ENCODE results near the gene HOXD9. TPM values are rescaled to one million over a fixed set of nuclear protein-coding genes. Genes with fewer than 3 reads are reported as not detected.
A peak's percentile ranks its signal among the peaks of the same experiment; 100 is the strongest.

Gene HOXD9
- polyA plus RNA-seq, 3 donors, result not detected

DNA sequence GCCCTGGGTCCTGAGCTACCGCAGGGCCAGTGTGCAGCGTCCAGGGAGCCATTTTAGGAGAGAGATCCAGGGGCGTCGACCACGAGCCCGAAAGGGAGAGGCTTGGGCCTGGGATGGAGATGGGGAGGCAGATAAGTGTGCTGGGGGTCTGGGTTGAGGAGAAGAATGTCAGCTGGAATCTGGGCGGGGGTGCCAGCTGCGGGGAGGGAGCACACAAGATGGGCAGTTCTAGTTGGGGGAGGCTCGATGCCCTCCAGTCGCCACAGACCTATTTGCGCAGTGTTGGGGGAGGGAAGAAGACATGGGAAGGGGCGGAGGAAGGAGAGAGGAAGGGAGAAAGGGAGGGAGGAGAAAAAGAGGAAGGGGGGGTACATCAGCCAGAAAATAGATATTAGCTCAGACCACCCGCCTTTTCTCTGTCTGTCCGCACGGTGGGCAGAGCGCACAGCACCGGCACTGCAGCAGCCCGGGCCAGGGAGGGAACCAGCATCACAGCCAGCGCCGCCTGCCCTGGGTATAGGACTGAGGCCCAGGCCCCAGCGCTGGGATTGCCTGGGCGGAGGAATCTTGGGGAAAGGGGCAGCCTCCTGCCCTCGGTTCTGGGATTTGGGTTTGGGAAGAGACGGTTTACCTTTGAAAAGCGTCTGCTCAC is 17.3 kb upstream of the HOXD9 start:
- peak overlapping the region in 1 of 2 donors; percentile 83 for H3K4me3 Mint-ChIP-seq
- no peaks in the 10 kb centered on the region for H3K79me2 ChIP-seq (ENCODE audit: insufficient read depth, low read length)
- no peak overlapping the region for H3K4me3 ChIP-seq (replicated peaks in 1 of 3; ENCODE audit: low read depth in 2 of 3, low read length in 3 of 3)
- H4K20me1 ChIP-seq (ENCODE audit: insufficient read depth, low read length), result no peaks in the 10 kb centered on the region
- H3K27ac Mint-ChIP-seq, result no peak overlapping the region
- H3K27me3 ChIP-seq (ENCODE audit: control insufficient read depth in 2 of 2, insufficient read depth in 2 of 2, low read length in 2 of 2), result peaks cover 74 to 93% of the 10 kb centered on the region in 2 donors
- H3K9me3 ChIP-seq (replicated peaks in 1 of 2; ENCODE audit: control insufficient read depth in 1 of 2, insufficient read depth in 1 of 2, low read length in 2 of 2), result peaks cover 0 to 66% of the 10 kb centered on the region in 2 donors
- intact Hi-C loops (cut with micrococcal nuclease), result no loop called here
- no peaks in the 10 kb centered on the region for H3K36me3 ChIP-seq (replicated peaks in 1 of 2; ENCODE audit: control insufficient read depth in 1 of 2, insufficient read depth in 2 of 2, low read length in 2 of 2)
- peaks cover 90 to 98% (median 91%) of the 10 kb centered on the region in 3 donors for H3K27me3 Mint-ChIP-seq (ENCODE audit: low read depth in 3 of 3)
- H3K4me1 ChIP-seq (ENCODE audit: control insufficient read depth in 1 of 2, insufficient read depth in 2 of 2, low read length in 2 of 2), result peaks cover 6 to 12% of the 10 kb centered on the region in 2 donors
- DNase-seq, result no peak
- TF ChIP-seq CTCF (IDR thresholded peaks at IDR 0.05), result no peak
- peaks cover 0 to 38% (median 29%) of the 10 kb centered on the region in 7 donors for H3K9me3 Mint-ChIP-seq
- no peak overlapping the region for H3K9ac ChIP-seq (ENCODE audit: insufficient read depth, low read length, poor library complexity, severe bottlenecking)
- H3K27ac ChIP-seq (ENCODE audit: low read depth in 1 of 2, low read length in 2 of 2), result no peak overlapping the region
- no peak overlapping the region for H2AFZ ChIP-seq (ENCODE audit: insufficient read depth, low read depth, low read length, poor library complexity, severe bottlenecking)
- H3K4me2 ChIP-seq (replicated peaks; ENCODE audit: extremely low read depth, low read length, poor library complexity, severe bottlenecking), result no peak overlapping the region
- peaks cover 27% of the 10 kb centered on the region for H3K4me1 Mint-ChIP-seq
- 8% methylated on average over 24 of the region's 25 CpGs for WGBS (ENCODE audit: insufficient coverage)
- peaks cover 3 to 13% of the 10 kb centered on the region in 2 donors for H3K36me3 Mint-ChIP-seq

DNA sequence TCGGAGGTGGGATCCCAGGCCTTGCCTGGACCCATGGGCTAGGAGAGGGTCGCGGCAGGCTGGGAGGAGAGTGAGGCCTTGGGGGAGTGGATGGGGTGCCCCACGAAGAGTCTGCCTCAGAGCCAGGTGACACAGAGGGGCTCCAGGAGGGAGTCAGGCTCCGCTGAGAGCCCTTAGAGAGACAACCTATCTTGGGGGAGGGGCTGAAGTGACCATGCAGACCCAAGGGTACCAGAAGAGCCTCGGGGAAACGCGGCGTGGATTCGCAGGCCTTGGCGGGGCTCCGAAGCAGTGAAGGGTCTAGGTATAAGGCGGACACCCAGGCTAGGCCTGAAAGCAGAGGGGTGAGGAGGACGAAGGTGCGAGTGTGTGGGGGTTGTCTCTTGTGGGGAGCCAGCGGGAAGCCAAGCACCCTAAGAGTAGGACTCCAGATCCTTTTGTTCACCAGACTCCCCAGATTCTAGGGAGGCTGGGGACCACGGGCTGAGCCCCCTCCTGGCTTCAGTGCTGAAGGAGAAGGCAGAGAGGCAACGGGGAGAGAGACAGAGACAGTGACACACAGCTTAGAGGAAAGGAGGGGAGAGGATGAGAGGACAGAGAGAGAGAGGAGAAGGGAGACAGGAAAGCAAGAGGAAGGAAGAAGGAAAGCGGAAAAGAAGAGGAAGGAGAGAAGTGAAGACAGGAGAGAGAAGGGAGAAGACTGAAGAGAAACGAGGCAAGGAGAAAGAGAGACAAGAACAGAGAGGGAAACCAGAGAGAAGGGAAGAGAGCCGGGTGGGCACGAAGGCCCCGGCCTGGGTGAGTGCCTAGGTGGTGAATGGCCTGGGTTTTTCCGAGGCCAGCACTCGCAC is 16.6 kb upstream of the HOXD9 start:
- intact Hi-C loops (cut with micrococcal nuclease), result no loop called here
- no peaks in the 10 kb centered on the region for H4K20me1 ChIP-seq (ENCODE audit: insufficient read depth, low read length)
- Mint-ChIP-seq H3K27me3 (ENCODE audit: low read depth in 3 of 3) (peaks cover 90 to 98% (median 91%) of the 10 kb centered on the region in 3 donors), H3K4me1 (peaks cover 24% of the 10 kb centered on the region), H3K27ac (no peak overlapping the region), H3K36me3 (peaks cover 3 to 13% of the 10 kb centered on the region in 2 donors), H3K4me3 (peak overlapping the region in 1 of 2 donors; percentile 83), H3K9me3 (peaks cover 0 to 39% (median 24%) of the 10 kb centered on the region in 7 donors)
- no peaks in the 10 kb centered on the region for H3K79me2 ChIP-seq (ENCODE audit: insufficient read depth, low read length)
- no peak for DNase-seq
- no peak overlapping the region for H3K27ac ChIP-seq (ENCODE audit: low read depth in 1 of 2, low read length in 2 of 2)
- H3K9me3 ChIP-seq (replicated peaks in 1 of 2; ENCODE audit: control insufficient read depth in 1 of 2, insufficient read depth in 1 of 2, low read length in 2 of 2), result peaks cover 0 to 63% of the 10 kb centered on the region in 2 donors
- H3K4me3 ChIP-seq (replicated peaks in 1 of 3; ENCODE audit: low read depth in 2 of 3, low read length in 3 of 3), result peak overlapping the region in 1 of 3 experiments; percentile 63
- H3K27me3 ChIP-seq (ENCODE audit: control insufficient read depth in 2 of 2, insufficient read depth in 2 of 2, low read length in 2 of 2), result peaks cover 77 to 93% of the 10 kb centered on the region in 2 donors
- H3K4me2 ChIP-seq (replicated peaks; ENCODE audit: extremely low read depth, low read length, poor library complexity, severe bottlenecking), result peak overlapping the region; percentile 59
- no peak overlapping the region for H3K9ac ChIP-seq (ENCODE audit: insufficient read depth, low read length, poor library complexity, severe bottlenecking)
- TF ChIP-seq CTCF (IDR thresholded peaks at IDR 0.05), result no peak
- H3K4me1 ChIP-seq (ENCODE audit: control insufficient read depth in 1 of 2, insufficient read depth in 2 of 2, low read length in 2 of 2), result peaks cover 6 to 12% of the 10 kb centered on the region in 2 donors
- 8% methylated on average over 23 of the region's 25 CpGs for whole genome bisulfite sequencing (ENCODE audit: insufficient coverage)
- H2AFZ ChIP-seq (ENCODE audit: insufficient read depth, low read depth, low read length, poor library complexity, severe bottlenecking), result no peak overlapping the region
- no peaks in the 10 kb centered on the region for H3K36me3 ChIP-seq (replicated peaks in 1 of 2; ENCODE audit: control insufficient read depth in 1 of 2, insufficient read depth in 2 of 2, low read length in 2 of 2)

Data from CD14-positive monocyte (primary cell).